ENCODE results near the gene MRGPRX4. TPM values are rescaled to one million over a fixed set of nuclear protein-coding genes. Genes with fewer than 3 reads are reported as not detected.

The MRGPRX4 gene
- total RNA-seq, 1 experiment from 2014 or later: not detected

GRCh38 chr11:18193010-18193409 lies 20.4 kb downstream of the MRGPRX4 start:
- WGBS (ENCODE audit: extremely low coverage, insufficient read length, low lambda C conversion rate): no CpG with 5 or more reads among the region's 4 CpGs
- DNase-seq: peak; percentile 72
- no peak overlapping the region for H3K4me3 Mint-ChIP-seq
- H3K36me3 Mint-ChIP-seq (ENCODE audit: insufficient read depth in 1 of 3, low read depth in 3 of 3): no peaks in the 10 kb centered on the region
- Histone ChIP-seq H3K23me2 (ENCODE audit: insufficient read length, low read depth, low read length, poor library complexity, severe bottlenecking) (no peaks in the 10 kb centered on the region), H3K14ac (ENCODE audit: insufficient read depth, low read length) (no peak overlapping the region), H3T11ph (ENCODE audit: low read length) (no peak overlapping the region), H3K18ac (ENCODE audit: insufficient read length, low read depth, low read length) (no peak overlapping the region), H2AFZ (ENCODE audit: low read length) (no peak overlapping the region), H3K9ac (ENCODE audit: extremely low read depth, insufficient read length, low read length) (no peak overlapping the region), H2AK5ac (ENCODE audit: insufficient read length, low read length) (no peak overlapping the region), H3K4ac (ENCODE audit: low read depth, low read length) (no peak overlapping the region), H2BK120ac (ENCODE audit: low read depth, low read length, poor library complexity, severe bottlenecking) (no peak overlapping the region), H2BK12ac (ENCODE audit: insufficient read length, low read depth, low read length) (no peak overlapping the region), H4K8ac (replicated peaks; ENCODE audit: insufficient read length, low read depth, low read length) (no peak overlapping the region), H3K27ac (ENCODE audit: insufficient read length, low read depth, low read length) (no peak overlapping the region), H3K4me1 (ENCODE audit: insufficient read depth, low read length) (peaks cover 3% of the 10 kb centered on the region; the same call in 1 of the 2 replicates), H3K4me2 (ENCODE audit: insufficient read depth, insufficient read length, low read length) (no peak overlapping the region), H3K79me1 (ENCODE audit: insufficient read depth, low read depth, low read length, poor library complexity, severe bottlenecking) (no peaks in the 10 kb centered on the region), H3K56ac (ENCODE audit: insufficient read length, low read depth, low read length) (no peak overlapping the region), H2BK5ac (ENCODE audit: insufficient read length, low read length) (no peak overlapping the region), H3K9me3 (ENCODE audit: control insufficient read depth, low read depth, low read length) (no peaks in the 10 kb centered on the region), H4K5ac (ENCODE audit: insufficient read length, low read depth, low read length) (no peak overlapping the region), H2BK20ac (ENCODE audit: low read depth, low read length, poor library complexity, severe bottlenecking) (no peak overlapping the region), H3K23ac (ENCODE audit: insufficient read length, low read depth, low read length) (no peak overlapping the region), H4K20me1 (ENCODE audit: control insufficient read depth, insufficient read depth, insufficient read length) (no peaks in the 10 kb centered on the region), H3K79me2 (ENCODE audit: insufficient read depth, low read length) (no peaks in the 10 kb centered on the region), H4K91ac (ENCODE audit: insufficient read length, low read depth, low read length) (no peak overlapping the region), H2BK15ac (ENCODE audit: low read depth, low read length) (no peak overlapping the region), H3K27me3 (ENCODE audit: insufficient read depth, low read length) (no peaks in the 10 kb centered on the region)
- peaks cover 8 to 10% of the 10 kb centered on the region in 2 experiments for H3K4me1 Mint-ChIP-seq
- peak; percentile 36; the same call in 1 of the 3 replicates for TF ChIP-seq CTCF (conservative IDR thresholded peaks at IDR 0.05)
- H3K27me3 Mint-ChIP-seq (ENCODE audit: low read depth): peaks cover 1% of the 10 kb centered on the region
- H3K27ac Mint-ChIP-seq: no peak overlapping the region; a peak in 1 of 7 replicates
- no peaks in the 10 kb centered on the region; a peak in 1 of 5 replicates for H3K9me3 Mint-ChIP-seq

Data from H9 (cell line).